Fibroblast of lung (primary cell): Measurements from ENCODE around the gene C14orf119. TPM values are rescaled to one million over a fixed set of nuclear protein-coding genes. Genes with fewer than 3 reads are reported as not detected.

ENCODE experiments used
- DNase-seq, 2 donors: peaks; one replicate each; pipeline versions ENCODE4 v3.0.0 to v3.0.0-alpha.2; 2010; ENCODE audit warnings: low read depth in 2 of 2
- H2AFZ ChIP-seq: 2 replicates; pipeline ENCODE4 v1.5.1; 2012; ENCODE audit warnings: low read length, control low read depth, inconsistent platforms
- H3K27ac ChIP-seq: 2 replicates; pipeline ENCODE4 v1.5.1; 2011; ENCODE audit warnings: low read length, control low read depth; ENCODE audit not compliant: insufficient read depth
- H3K27me3 ChIP-seq: 2 replicates; pipeline ENCODE4 v1.5.1; 2011; ENCODE audit warnings: mild to moderate bottlenecking, low read length; ENCODE audit not compliant: control insufficient read depth, insufficient read depth
- H3K36me3 ChIP-seq: 2 replicates; pipeline ENCODE4 v1.5.1; 2011; ENCODE audit warnings: low read length; ENCODE audit not compliant: control insufficient read depth, insufficient read depth
- H3K4me1 ChIP-seq: 2 replicates; pipeline ENCODE4 v1.5.1; 2011; ENCODE audit warnings: low read length; ENCODE audit not compliant: control insufficient read depth, insufficient read depth; ENCODE audit errors: extremely low read depth
- H3K4me2 ChIP-seq: 2 replicates; pipeline ENCODE4 v1.5.1; 2011; ENCODE audit warnings: low read length, control low read depth; ENCODE audit not compliant: insufficient read depth; ENCODE audit errors: extremely low read depth
- H3K4me3 ChIP-seq, 4 experiments: fragments of 200-600 bp in 1 of 4; sonication (generic) in 1 of 4; replicated peaks in 1 of 4; 2 replicates each; pipeline ENCODE4 v1.5.1; 2011 to 2016; ENCODE audit warnings: low read length in 4 of 4, low read depth in 3 of 4, mild to moderate bottlenecking in 3 of 4, control low read depth in 2 of 4, inconsistent platforms in 1 of 4, mixed read lengths in 1 of 4; ENCODE audit not compliant: insufficient read depth in 1 of 4; ENCODE audit errors: control extremely low read depth in 1 of 4
- H3K79me2 ChIP-seq: 2 replicates; pipeline ENCODE4 v1.5.1; 2012; ENCODE audit warnings: mild to moderate bottlenecking, low read length, inconsistent platforms; ENCODE audit not compliant: control insufficient read depth, insufficient read depth
- H3K9ac ChIP-seq: 2 replicates; pipeline ENCODE4 v1.5.1; 2011; ENCODE audit warnings: mild to moderate bottlenecking, low read length, control low read depth; ENCODE audit not compliant: insufficient read depth
- H3K9me3 ChIP-seq: 2 replicates; pipeline ENCODE4 v1.5.1; 2012; ENCODE audit warnings: low read depth, low read length; ENCODE audit not compliant: control insufficient read depth, insufficient read depth
- H4K20me1 ChIP-seq: 2 replicates; pipeline ENCODE4 v1.5.1; 2011; ENCODE audit warnings: low read length; ENCODE audit not compliant: control insufficient read depth, insufficient read depth; ENCODE audit errors: extremely low read depth
- CTCF ChIP-seq, 2 donors: IDR thresholded peaks in 1 of 2; conservative IDR thresholded peaks in 1 of 2; 1 replicate in 1 of 2; 2 replicates in 1 of 2; pipeline ENCODE4 v1.5.1; 2011 to 2012; ENCODE audit warnings: low read length in 2 of 2, control low read depth in 1 of 2, inconsistent platforms in 1 of 2, low read depth in 1 of 2, mild to moderate bottlenecking in 1 of 2
- EZH2 ChIP-seq: IDR thresholded peaks from 2 replicates; pipeline ENCODE4 v1.5.1; 2012; ENCODE audit warnings: low read length, control low read depth, mild to moderate bottlenecking; ENCODE audit errors: missing control alignments
- polyA plus RNA-seq, 2 donors: library from polyadenylated mRNA; depleted of rRNA in 1 of 2; stranded (reverse) in 1 of 2; unstranded in 1 of 2; fragments of >200 nt; gene quantifications; 2 replicates each; pipeline ENCODE4 v1.2.1, GENCODE V29; 2011 to 2012; ENCODE audit warnings: missing spikeins in 1 of 2
- total RNA-seq: library from RNA; depleted of rRNA; stranded (reverse); fragments of >200 nt; gene quantifications from 2 replicates; pipeline ENCODE4 v1.2.1, GENCODE V29; 2014

The C14orf119 gene
- total and polyA plus RNA-seq, 2 donors (not counting 1 experiment from before 2014, with no cell fraction given) = 55.0 to 115 TPM

GRCh38 chr14:23117371-23118020, 22.2 kb downstream of the C14orf119 start:
- H3K36me3 ChIP-seq = no peaks in the 10 kb centered on the region
- H3K4me3 ChIP-seq = no peak overlapping the region
- no peak overlapping the region for H3K9ac ChIP-seq
- H3K4me2 ChIP-seq = no peak overlapping the region
- H3K79me2 ChIP-seq = no peaks in the 10 kb centered on the region
- H3K27ac ChIP-seq = no peak overlapping the region
- H3K27me3 ChIP-seq = no peaks in the 10 kb centered on the region
- DNase-seq = no peak
- no peaks in the 10 kb centered on the region for H4K20me1 ChIP-seq
- H3K4me1 ChIP-seq = peaks cover 31% of the 10 kb centered on the region
- no peak for TF ChIP-seq CTCF (conservative IDR thresholded peaks at IDR 0.05 in 1 of 2, IDR thresholded peaks at IDR 0.05 in 1 of 2; ENCODE audit: low read depth in 1 of 2, low read length in 2 of 2)
- TF ChIP-seq EZH2 = no peak
- H3K9me3 ChIP-seq = no peaks in the 10 kb centered on the region
- no peak overlapping the region for H2AFZ ChIP-seq

GRCh38 chr14:23118506-23119362, 23.4 kb downstream of the C14orf119 start, which contains the start of gene CEBPE:
TSS of gene CEBPE (minus strand) at chr14:23119255. CDS start at chr14:23119091, 164 bp downstream.
- Histone ChIP-seq H3K36me3 (no peaks in the 10 kb centered on the region), H3K4me1 (peaks cover 19% of the 10 kb centered on the region), H3K4me3 (no peak within 1 kb of the TSS), H3K4me2 (no peak within 1 kb of the TSS), H3K27ac (no peak within 1 kb of the TSS), H3K79me2 (no peaks in the 10 kb centered on the region), H4K20me1 (no peaks in the 10 kb centered on the region), H3K9me3 (no peaks in the 10 kb centered on the region), H3K9ac (no peak within 1 kb of the TSS), H2AFZ (no peak within 1 kb of the TSS), H3K27me3 (no peaks in the 10 kb centered on the region)
- DNase-seq = no peak
- no peak for TF ChIP-seq CTCF (conservative IDR thresholded peaks at IDR 0.05 in 1 of 2, IDR thresholded peaks at IDR 0.05 in 1 of 2; ENCODE audit: low read depth in 1 of 2, low read length in 2 of 2)
- no peak for TF ChIP-seq EZH2
